K562 (cell line): ENCODE results near the gene KMO. TPM values are rescaled to one million over a fixed set of nuclear protein-coding genes. Genes with fewer than 3 reads are reported as not detected.

Source experiments
- ATAC-seq: fragments of 200-7000 bp; cut with Tn5 transposase; 3 replicates; pipeline ENCODE4 v1.9.1; 2020; ENCODE audit warnings: moderate library complexity
- BruUV-seq: library from RNA; stranded (reverse); fragments of 400-500 nt; replicated peaks from 2 replicates; lab custom pipeline; 2021; lab: Mats Ljungman, UMichigan
- CTCF ChIA-PET: fragments of 300-600 bp; formaldehyde crosslinking; extraction: SDS; loops from one replicate; lab custom pipeline; 2021; ENCODE audit warnings: low intra/inter-chr PET ratio; lab: Yijun Ruan, JAX
- POLR2A ChIA-PET: fragments of 300-600, 350-650 bp; sonication (Branson Sonifier 250); formaldehyde crosslinking; extraction: SDS; loops from one replicate; lab custom pipeline; 2021; ENCODE audit warnings: antibody characterized with exemption, inconsistent platforms; lab: Yijun Ruan, JAX
- DNase-seq, 4 experiments: peaks; one replicate each; pipeline versions ENCODE4 v3.0.0 to v3.0.0-alpha.2; 2011 to 2018; ENCODE audit warnings: low spot score in 3 of 4, mixed read lengths in 3 of 4; ENCODE audit errors: extremely low read depth in 1 of 4
- FAIRE-seq: peaks from 2 replicates; lab custom pipeline; 2011; peaks lifted over from hg19 to GRCh38; lab: Jason Lieb, UNC
- H2AFZ ChIP-seq: 2 replicates; pipeline ENCODE4 v1.6.0; 2011; ENCODE audit warnings: low read depth, low read length, control low read depth, inconsistent platforms
- H3K27ac ChIP-seq: fragments of 200-600 bp; 3 replicates; pipeline ENCODE4 v1.8.0; 2011; ENCODE audit warnings: low read depth, mild to moderate bottlenecking, control low read depth, inconsistent platforms, low read length, moderate library complexity, mixed read lengths; ENCODE audit errors: extremely low read depth
- H3K27me3 ChIP-seq, 2 experiments: fragments of 300-600 bp in 1 of 2; 2 replicates in 1 of 2; 3 replicates in 1 of 2; pipeline versions ENCODE4 v1.6.0 to v1.8.0; 2011; ENCODE audit warnings: inconsistent platforms in 2 of 2, low read length in 2 of 2, mild to moderate bottlenecking in 1 of 2, mixed read lengths in 1 of 2, moderate library complexity in 1 of 2; ENCODE audit not compliant: control insufficient read depth in 2 of 2, insufficient read depth in 2 of 2
- H3K36me3 ChIP-seq: fragments of 300-600 bp; 3 replicates; pipeline ENCODE4 v1.8.0; 2011; ENCODE audit warnings: mild to moderate bottlenecking, low read length, inconsistent platforms; ENCODE audit not compliant: control insufficient read depth, insufficient read depth
- H3K4me1 ChIP-seq, 2 experiments: fragments of 200-600 bp in 1 of 2; replicated peaks in 1 of 2; 2 replicates in 1 of 2; 3 replicates in 1 of 2; pipeline versions ENCODE4 v1.5.1 to v1.8.0; 2011; ENCODE audit warnings: inconsistent platforms in 2 of 2, low read length in 2 of 2, mild to moderate bottlenecking in 1 of 2, mixed read lengths in 1 of 2, moderate library complexity in 1 of 2; ENCODE audit not compliant: control insufficient read depth in 2 of 2, insufficient read depth in 2 of 2
- H3K4me2 ChIP-seq: 2 replicates; pipeline ENCODE4 v1.6.1; 2011; ENCODE audit warnings: low read length, control low read depth, inconsistent platforms, mixed read lengths; ENCODE audit not compliant: insufficient read depth
- H3K4me3 ChIP-seq: fragments of 200-600 bp; sonication (generic), shearing (Covaris generic); 2 replicates; pipeline ENCODE4 v1.5.1; 2016; ENCODE audit warnings: control low read depth, inconsistent platforms
- H3K79me2 ChIP-seq: fragments of 200-600 bp; 3 replicates; pipeline ENCODE4 v1.8.0; 2011; ENCODE audit warnings: low read length, inconsistent platforms; ENCODE audit not compliant: control insufficient read depth, insufficient read depth
- H3K9ac ChIP-seq, 2 experiments: 2 replicates each; pipeline versions ENCODE4 v1.6.0 to v1.6.1; 2011; ENCODE audit warnings: low read depth in 2 of 2, low read length in 2 of 2, control low read depth in 1 of 2, inconsistent platforms in 1 of 2, mild to moderate bottlenecking in 1 of 2, mixed read lengths in 1 of 2; ENCODE audit not compliant: insufficient read depth in 1 of 2
- H3K9me1 ChIP-seq: one replicate; pipeline ENCODE4 v1.6.0; 2011; ENCODE audit warnings: inconsistent platforms, mild to moderate bottlenecking, low read length, moderate library complexity; ENCODE audit not compliant: control insufficient read depth, insufficient read depth
- H3K9me3 ChIP-seq: replicated peaks from 2 replicates; pipeline ENCODE4 v1.5.1; 2011; ENCODE audit warnings: low read depth, low read length, inconsistent platforms; ENCODE audit not compliant: control insufficient read depth, insufficient read depth
- H4K20me1 ChIP-seq: replicated peaks from 2 replicates; pipeline ENCODE4 v1.6.1; 2011; ENCODE audit warnings: low read length, inconsistent platforms, mixed read lengths; ENCODE audit not compliant: control insufficient read depth, insufficient read depth
- ESRRB ChIP-seq: fragments of 250-450 bp; sonication (Bioruptor Pico); IDR thresholded peaks from 2 replicates; pipeline ENCODE4 v1.5.0; 2020; ENCODE audit warnings: mild to moderate bottlenecking, moderate library complexity, borderline replicate concordance
- GATA2 ChIP-seq: sonication (generic); formaldehyde crosslinking; IDR thresholded peaks from 2 replicates; pipeline ENCODE4 v1.4.0; 2020; ENCODE audit warnings: mild to moderate bottlenecking, missing genetic modification reagents
- ZNF76 ChIP-seq: fragments of 250-450 bp; sonication (Bioruptor Pico); IDR thresholded peaks from 2 replicates; pipeline ENCODE4 v1.4.0; 2020; ENCODE audit warnings: mild to moderate bottlenecking, moderate library complexity, borderline replicate concordance
- WGBS: fragments of 100-300 bp; shearing (Covaris generic); methylation state at CpG from one replicate; pipeline ENCODE4 v1.1.6; 2016; ENCODE audit warnings: low coverage, mixed read lengths; ENCODE audit not compliant: insufficient coverage; ENCODE audit errors: missing lambda C conversion rate; 5-methylcytosine and 5-hydroxymethylcytosine counted together
- in situ Hi-C: fragments of 300-500 bp; cut with MboI; formaldehyde crosslinking; loops from 4 replicates; pipeline ENCODE4 v1.15.0; 2018; ENCODE audit warnings: inconsistent platforms, mixed read lengths
- intact Hi-C: fragments of 100-400 bp; cut with micrococcal nuclease; formaldehyde crosslinking; loops from 2 replicates; pipeline ENCODE4 v1.14.2; 2022
- polyA plus RNA-seq, 8 experiments: library from polyadenylated mRNA; depleted of rRNA in 4 of 8; stranded (reverse) in 5 of 8; unstranded in 3 of 8; fragments of >200 nt; fragmentation: Nextera tagmentation in 2 of 8; fragmentation: Illumina TruSeq in 1 of 8; extraction: Ambion mirVana in 2 of 8; extraction: Trizol in 1 of 8; gene quantifications; 2 replicates each; pipeline versions ENCODE4 v1.2.1 to v1.2.3, GENCODE V29; 2011 to 2014; ENCODE audit warnings: inconsistent platforms in 1 of 8, missing spikeins in 1 of 8
- total RNA-seq, 7 experiments: library from RNA; depleted of rRNA in 6 of 7; stranded (reverse); fragments of >200 nt in 6 of 7; fragmentation: Illumina TruSeq in 2 of 7; extraction: Trizol in 2 of 7; gene quantifications; 2 replicates each; pipeline versions ENCODE4 v1.2.1 to v1.2.3, GENCODE V29; 2011 to 2021; ENCODE audit warnings: low replicate concordance in 1 of 7
- TF ChIP-seq, protein P1 (sequence below), 3 experiments: IDR thresholded peaks in 2 of 3; conservative IDR thresholded peaks in 1 of 3; 2 replicates each; pipeline ENCODE4 v1.5.1; 2011 to 2012; ENCODE audit warnings: low read length in 3 of 3, mild to moderate bottlenecking in 3 of 3, control low read depth in 2 of 3, improper control_type of control experiment in 1 of 3, inconsistent platforms in 1 of 3, low read depth in 1 of 3, mixed read lengths in 1 of 3, moderate library complexity in 1 of 3; ENCODE audit not compliant: insufficient read depth in 2 of 3
- TF ChIP-seq, protein P2 (sequence below): fragments of 150-350 bp; IDR thresholded peaks from 2 replicates; pipeline ENCODE4 v1.6.1; 2014; ENCODE audit warnings: low read depth, mild to moderate bottlenecking, low read length, borderline replicate concordance

The KMO gene
- total and polyA plus RNA-seq, 9 of the 15 experiments (the other 6 are each of a cell fraction or from before 2014, with no cell fraction given), result 0.01 to 0.11 (median 0.01) TPM; not detected in 6

GRCh38 chr1:241611063-241611462, 78.9 kb downstream of the KMO start:
- DNase-seq (peak; percentile 61 to 90 (median 70)), ATAC-seq (peak; percentile 93), FAIRE-seq (peak; percentile 78)
- ChIA-PET CTCF (interaction anchor here (0.5 to 2.8 kb wide), 10 partner anchors 16 to 406 kb away, joined by 3 to 25 read pairs (median 4); partner anchors contain the start of gene MAP1LC3C), POLR2A (interaction anchor here (0.6 to 1.4 kb wide), 9 partner anchors 12 to 343 kb away, joined by 3 to 5 read pairs (median 3); no protein-coding TSS in a partner anchor)
- Histone ChIP-seq H3K27ac (no peak overlapping the region), H3K27me3 (no peaks in the 10 kb centered on the region), H3K9me1 (no peaks in the 10 kb centered on the region), H3K9ac (no peak overlapping the region), H3K9me3 (no peaks in the 10 kb centered on the region), H3K79me2 (no peaks in the 10 kb centered on the region), H3K4me2 (peak overlapping the region; percentile 13; the same call in 1 of the 2 replicates), H3K4me1 (peaks cover 7 to 24% of the 10 kb centered on the region in 2 experiments), H2AFZ (peak overlapping the region; percentile 51), H4K20me1 (no peaks in the 10 kb centered on the region), H3K36me3 (no peaks in the 10 kb centered on the region), H3K4me3 (no peak overlapping the region)
- 4% methylated on average over 3 of the region's 3 CpGs for WGBS
- intact Hi-C loops, result loop anchor here (1.0 to 2.0 kb wide), 7 partner anchors 16 to 406 kb away; no protein-coding TSS in a partner anchor
- in situ Hi-C loops, result loop anchor here (25.0 kb wide), 1 partner anchor 376 kb away; the partner anchor contains the start of gene MAP1LC3C
- BruUV-seq, result no TSS peak
- TF ChIP-seq ZNF76 (CRISPR knock-in tag), result no peak
- TF ChIP-seq, protein P1, sequence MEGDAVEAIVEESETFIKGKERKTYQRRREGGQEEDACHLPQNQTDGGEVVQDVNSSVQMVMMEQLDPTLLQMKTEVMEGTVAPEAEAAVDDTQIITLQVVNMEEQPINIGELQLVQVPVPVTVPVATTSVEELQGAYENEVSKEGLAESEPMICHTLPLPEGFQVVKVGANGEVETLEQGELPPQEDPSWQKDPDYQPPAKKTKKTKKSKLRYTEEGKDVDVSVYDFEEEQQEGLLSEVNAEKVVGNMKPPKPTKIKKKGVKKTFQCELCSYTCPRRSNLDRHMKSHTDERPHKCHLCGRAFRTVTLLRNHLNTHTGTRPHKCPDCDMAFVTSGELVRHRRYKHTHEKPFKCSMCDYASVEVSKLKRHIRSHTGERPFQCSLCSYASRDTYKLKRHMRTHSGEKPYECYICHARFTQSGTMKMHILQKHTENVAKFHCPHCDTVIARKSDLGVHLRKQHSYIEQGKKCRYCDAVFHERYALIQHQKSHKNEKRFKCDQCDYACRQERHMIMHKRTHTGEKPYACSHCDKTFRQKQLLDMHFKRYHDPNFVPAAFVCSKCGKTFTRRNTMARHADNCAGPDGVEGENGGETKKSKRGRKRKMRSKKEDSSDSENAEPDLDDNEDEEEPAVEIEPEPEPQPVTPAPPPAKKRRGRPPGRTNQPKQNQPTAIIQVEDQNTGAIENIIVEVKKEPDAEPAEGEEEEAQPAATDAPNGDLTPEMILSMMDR (IDR thresholded peaks at IDR 0.05 in 2 of 3, conservative IDR thresholded peaks at IDR 0.05 in 1 of 3; ENCODE audit: insufficient read depth in 2 of 3, low read depth in 1 of 3, low read length in 3 of 3), result peak; percentile 56 to 83 (median 68); a peak in 5 of 6 replicates
- TF ChIP-seq GATA2, result no peak
- TF ChIP-seq ESRRB (CRISPR knock-in tag), result no peak
- TF ChIP-seq, protein P2, sequence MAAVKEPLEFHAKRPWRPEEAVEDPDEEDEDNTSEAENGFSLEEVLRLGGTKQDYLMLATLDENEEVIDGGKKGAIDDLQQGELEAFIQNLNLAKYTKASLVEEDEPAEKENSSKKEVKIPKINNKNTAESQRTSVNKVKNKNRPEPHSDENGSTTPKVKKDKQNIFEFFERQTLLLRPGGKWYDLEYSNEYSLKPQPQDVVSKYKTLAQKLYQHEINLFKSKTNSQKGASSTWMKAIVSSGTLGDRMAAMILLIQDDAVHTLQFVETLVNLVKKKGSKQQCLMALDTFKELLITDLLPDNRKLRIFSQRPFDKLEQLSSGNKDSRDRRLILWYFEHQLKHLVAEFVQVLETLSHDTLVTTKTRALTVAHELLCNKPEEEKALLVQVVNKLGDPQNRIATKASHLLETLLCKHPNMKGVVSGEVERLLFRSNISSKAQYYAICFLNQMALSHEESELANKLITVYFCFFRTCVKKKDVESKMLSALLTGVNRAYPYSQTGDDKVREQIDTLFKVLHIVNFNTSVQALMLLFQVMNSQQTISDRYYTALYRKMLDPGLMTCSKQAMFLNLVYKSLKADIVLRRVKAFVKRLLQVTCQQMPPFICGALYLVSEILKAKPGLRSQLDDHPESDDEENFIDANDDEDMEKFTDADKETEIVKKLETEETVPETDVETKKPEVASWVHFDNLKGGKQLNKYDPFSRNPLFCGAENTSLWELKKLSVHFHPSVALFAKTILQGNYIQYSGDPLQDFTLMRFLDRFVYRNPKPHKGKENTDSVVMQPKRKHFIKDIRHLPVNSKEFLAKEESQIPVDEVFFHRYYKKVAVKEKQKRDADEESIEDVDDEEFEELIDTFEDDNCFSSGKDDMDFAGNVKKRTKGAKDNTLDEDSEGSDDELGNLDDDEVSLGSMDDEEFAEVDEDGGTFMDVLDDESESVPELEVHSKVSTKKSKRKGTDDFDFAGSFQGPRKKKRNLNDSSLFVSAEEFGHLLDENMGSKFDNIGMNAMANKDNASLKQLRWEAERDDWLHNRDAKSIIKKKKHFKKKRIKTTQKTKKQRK, result no peak
